BJ (cell line): Measurements from ENCODE around the gene C9orf72. TPM values are rescaled to one million over a fixed set of nuclear protein-coding genes. Genes with fewer than 3 reads are reported as not detected.

ENCODE experiments used
- CTCF ChIA-PET: fragments of 350-600 bp; formaldehyde crosslinking; extraction: SDS; loops from one replicate; lab custom pipeline; 2021; ENCODE audit warnings: antibody characterized with exemption, inconsistent platforms; lab: Yijun Ruan, JAX
- POLR2A ChIA-PET: fragments of 300-600 bp; sonication (Branson Sonifier 250); formaldehyde crosslinking; extraction: SDS; loops from one replicate; lab custom pipeline; 2021; ENCODE audit warnings: antibody characterized with exemption; lab: Charles Lee
- DNase-seq: peaks from one replicate; pipeline ENCODE4 v3.0.0-alpha.2; 2011; ENCODE audit warnings: low read depth
- H3K27me3 ChIP-seq: 2 replicates; pipeline ENCODE4 v1.6.0; 2011; ENCODE audit warnings: low read length; ENCODE audit not compliant: control insufficient read depth, insufficient read depth
- H3K36me3 ChIP-seq: 2 replicates; pipeline ENCODE4 v1.5.1; 2011; ENCODE audit warnings: low read length; ENCODE audit not compliant: control insufficient read depth, insufficient read depth
- H3K4me3 ChIP-seq: 2 replicates; pipeline ENCODE4 v1.5.1; 2011; ENCODE audit warnings: low read depth, mild to moderate bottlenecking, control low read depth, low read length
- CTCF ChIP-seq: IDR thresholded peaks from 2 replicates; pipeline ENCODE4 v1.5.1; 2011; ENCODE audit warnings: low read depth, mild to moderate bottlenecking, control low read depth, inconsistent platforms, low read length, moderate library complexity; ENCODE audit not compliant: insufficient read depth
- polyA plus RNA-seq: library from polyadenylated mRNA; depleted of rRNA; stranded (reverse); fragments of >200 nt; gene quantifications from 2 replicates; pipeline ENCODE4 v1.2.3, GENCODE V29; 2011

The C9orf72 gene
- polyA plus RNA-seq, 1 experiment = 1.3 TPM

DNA sequence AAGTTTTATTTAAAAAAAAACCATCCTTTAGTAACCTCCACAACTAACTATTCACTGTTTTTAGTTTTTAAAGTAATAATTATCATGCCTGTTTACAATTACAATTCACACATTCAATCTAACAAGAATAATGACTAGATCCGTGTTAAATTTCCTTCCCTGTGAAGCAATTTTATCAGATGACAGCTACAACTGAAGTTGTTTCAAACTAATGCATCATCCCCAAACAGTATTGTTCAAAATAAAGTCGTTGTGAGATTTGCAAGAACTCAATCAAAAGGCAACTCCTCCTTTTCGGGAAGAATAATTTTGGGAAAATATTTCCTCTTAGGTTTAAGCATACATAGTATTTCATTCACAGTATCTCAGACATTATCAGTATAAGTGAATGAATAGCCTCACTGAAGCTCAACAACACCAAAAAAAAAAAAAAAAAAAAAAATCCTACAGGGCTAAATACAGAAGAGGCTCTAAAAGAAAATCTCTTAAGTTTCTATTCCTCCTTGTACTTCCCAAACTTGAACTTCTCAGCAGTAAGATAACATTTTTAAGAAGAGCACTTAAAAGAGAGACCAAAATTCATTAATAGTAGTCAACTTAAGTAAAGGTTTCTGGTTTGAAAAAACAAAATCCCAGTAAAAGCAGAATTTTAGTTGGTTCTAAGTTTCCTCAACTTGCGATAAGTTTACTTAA lies 9.4 kb downstream of the C9orf72 start:
- no peaks in the 10 kb centered on the region for H3K36me3 ChIP-seq
- H3K4me3 ChIP-seq = no peak overlapping the region
- no peak for DNase-seq
- no peak for TF ChIP-seq CTCF
- POLR2A ChIA-PET = no interaction called here
- CTCF ChIA-PET = no interaction called here
- no peaks in the 10 kb centered on the region for H3K27me3 ChIP-seq

DNA sequence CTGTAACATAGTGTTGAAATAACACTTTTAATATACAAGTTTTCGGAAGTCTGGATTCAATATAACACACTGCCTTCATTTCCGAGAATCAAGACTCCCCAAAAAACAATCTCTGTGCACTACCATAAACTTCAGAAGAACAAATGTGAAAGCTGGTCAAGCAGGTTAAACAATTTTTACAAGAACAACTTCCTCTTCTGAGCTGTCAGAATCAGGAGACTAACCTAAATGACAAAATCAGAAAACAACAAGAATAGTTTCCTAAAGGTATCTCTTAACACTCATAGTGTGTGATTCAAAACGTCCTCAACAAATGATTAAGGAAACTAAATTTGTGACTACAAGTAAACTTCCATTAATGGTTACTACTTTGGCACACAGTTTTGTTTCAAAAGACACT lies 11.6 kb downstream of the C9orf72 start:
- Histone ChIP-seq H3K4me3 (no peak overlapping the region), H3K27me3 (no peaks in the 10 kb centered on the region), H3K36me3 (no peaks in the 10 kb centered on the region)
- TF ChIP-seq CTCF = no peak
- DNase-seq = no peak
- CTCF ChIA-PET = interaction anchor here (0.8 kb wide), 1 partner anchor 13 kb away, joined by 3 read pairs; no protein-coding TSS in a partner anchor
- POLR2A ChIA-PET = no interaction called here

GRCh38 chr9:27560457-27560856 lies 12.8 kb downstream of the C9orf72 start:
- ChIA-PET POLR2A (no interaction called here), CTCF (interaction anchor here (2.7 kb wide), 1 partner anchor 228 kb away, joined by 8 read pairs; no protein-coding TSS in a partner anchor)
- H3K27me3 ChIP-seq = no peaks in the 10 kb centered on the region
- TF ChIP-seq CTCF = no peak
- no peak for DNase-seq
- H3K4me3 ChIP-seq = no peak overlapping the region
- H3K36me3 ChIP-seq = no peaks in the 10 kb centered on the region

- no peaks in the 10 kb centered on the region for H3K27me3 ChIP-seq
- H3K4me3 ChIP-seq = no peak overlapping the region
- POLR2A ChIA-PET = no interaction called here
- no peaks in the 10 kb centered on the region for H3K36me3 ChIP-seq
- CTCF ChIA-PET = interaction anchor here (0.8 kb wide), 1 partner anchor 10 kb away, joined by 3 read pairs; no protein-coding TSS in a partner anchor
- no peak for DNase-seq
- TF ChIP-seq CTCF = no peak
Measured at GRCh38 chr9:27558307-27558706, 15.0 kb downstream of the C9orf72 start.

DNA sequence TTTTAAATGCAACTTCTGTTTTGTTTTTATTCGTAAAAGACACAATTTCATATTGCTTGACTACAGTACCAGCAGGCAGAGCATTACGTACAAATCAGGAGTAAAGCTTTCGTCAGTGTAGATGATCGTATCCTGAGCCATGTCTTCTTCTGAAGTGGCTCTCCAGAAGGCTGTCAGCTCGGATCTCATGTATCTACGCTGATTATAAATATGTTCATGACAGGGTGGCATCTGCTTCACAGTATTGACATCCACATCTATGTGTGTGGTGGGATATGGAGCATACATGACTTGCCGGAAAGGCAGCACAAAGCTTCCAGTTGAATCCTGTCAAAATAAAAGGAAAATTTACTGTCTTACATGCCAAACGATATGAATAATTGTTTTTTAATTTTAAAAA lies 16.8 kb downstream of the C9orf72 start:
- Histone ChIP-seq H3K27me3 (no peaks in the 10 kb centered on the region), H3K4me3 (no peak overlapping the region), H3K36me3 (no peaks in the 10 kb centered on the region)
- POLR2A ChIA-PET = no interaction called here
- no peak for DNase-seq
- CTCF ChIA-PET = interaction anchor here (5.6 kb wide), 1 partner anchor 224 kb away, joined by 21 read pairs; no protein-coding TSS in a partner anchor
- TF ChIP-seq CTCF = no peak
